ENCODE data around the gene RPS6KA2.

Gene RPS6KA2

GRCh38 chr6:166570929-166571713 lies 55.9 kb downstream of the RPS6KA2 start:
- TF ChIP-seq CTCF (IDR thresholded peaks at IDR 0.05; ENCODE audit: low read depth, low read length), result no peak
- H3K4me3 ChIP-seq (replicated peaks in 1 of 2; ENCODE audit: low read depth in 2 of 2, low read length in 2 of 2), result no peak overlapping the region
- DNase-seq (ENCODE audit: low read depth in 2 of 2), result no peak

GRCh38 chr6:166569206-166569605 lies 57.8 kb downstream of the RPS6KA2 start:
- no peak for TF ChIP-seq CTCF (IDR thresholded peaks at IDR 0.05; ENCODE audit: low read depth, low read length)
- no peak for DNase-seq (ENCODE audit: low read depth in 2 of 2)
- H3K4me3 ChIP-seq (replicated peaks in 1 of 2; ENCODE audit: low read depth in 2 of 2, low read length in 2 of 2), result no peak overlapping the region

GRCh38 chr6:166567813-166568212 lies 59.2 kb downstream of the RPS6KA2 start:
- no peak for TF ChIP-seq CTCF (IDR thresholded peaks at IDR 0.05; ENCODE audit: low read depth, low read length)
- no peak for DNase-seq (ENCODE audit: low read depth in 2 of 2)

GRCh38 chr6:166567107-166567506 lies 59.9 kb downstream of the RPS6KA2 start:
- TF ChIP-seq CTCF (IDR thresholded peaks at IDR 0.05; ENCODE audit: low read depth, low read length), result no peak
- DNase-seq (ENCODE audit: low read depth in 2 of 2), result peak; percentile 95 to 98

More at GRCh38 chr6:166567813-166568212, 59.2 kb downstream of the RPS6KA2 start:
- H3K4me3 ChIP-seq (replicated peaks in 1 of 2; ENCODE audit: low read depth in 2 of 2, low read length in 2 of 2), result no peak overlapping the region

GRCh38 chr6:166566026-166567011 lies 60.7 kb downstream of the RPS6KA2 start:
- no peak overlapping the region for H3K4me3 ChIP-seq (replicated peaks in 1 of 2; ENCODE audit: low read depth in 2 of 2, low read length in 2 of 2)
- TF ChIP-seq CTCF (IDR thresholded peaks at IDR 0.05; ENCODE audit: low read depth, low read length), result no peak
- no peak for DNase-seq (ENCODE audit: low read depth in 2 of 2)

More at GRCh38 chr6:166567107-166567506, 59.9 kb downstream of the RPS6KA2 start:
- no peak overlapping the region for H3K4me3 ChIP-seq (replicated peaks in 1 of 2; ENCODE audit: low read depth in 2 of 2, low read length in 2 of 2)

GRCh38 chr6:166565084-166565967 lies 61.7 kb downstream of the RPS6KA2 start:
- no peak for TF ChIP-seq CTCF (IDR thresholded peaks at IDR 0.05; ENCODE audit: low read depth, low read length)
- peak in 1 of 2 donors; percentile 64 for DNase-seq (ENCODE audit: low read depth in 2 of 2)
- H3K4me3 ChIP-seq (replicated peaks in 1 of 2; ENCODE audit: low read depth in 2 of 2, low read length in 2 of 2), result no peak overlapping the region
